HG03103 (cell line): ENCODE measurements around the gene QSOX1.

Source experiments
- ATAC-seq: cut with Tn5 transposase; IDR thresholded peaks from one replicate; pipeline ENCODE4 v1.9.1; 2021; ENCODE audit warnings: low read depth; ENCODE audit not compliant: unreplicated experiment

QSOX1 gene

DNA sequence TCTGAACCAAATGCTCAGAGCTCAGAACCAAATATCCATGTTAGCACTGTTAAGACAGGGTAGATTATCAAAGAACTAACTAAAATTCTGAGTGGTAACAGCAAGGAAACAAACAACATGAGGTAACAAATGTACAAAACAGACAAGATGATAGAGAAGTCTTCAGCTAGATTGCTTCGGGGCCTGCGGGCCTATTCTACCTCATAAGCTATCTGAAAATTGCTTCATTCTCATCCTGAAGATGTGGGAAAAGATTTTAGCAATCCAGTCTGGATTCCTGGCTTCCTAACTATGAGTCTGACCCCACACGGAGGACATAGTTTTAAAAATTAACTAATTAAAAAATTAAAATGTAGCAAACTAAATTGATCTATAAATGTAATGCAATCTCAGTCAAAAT is 9.2 kb upstream of the QSOX1 start:
- ATAC-seq = no peak

DNA sequence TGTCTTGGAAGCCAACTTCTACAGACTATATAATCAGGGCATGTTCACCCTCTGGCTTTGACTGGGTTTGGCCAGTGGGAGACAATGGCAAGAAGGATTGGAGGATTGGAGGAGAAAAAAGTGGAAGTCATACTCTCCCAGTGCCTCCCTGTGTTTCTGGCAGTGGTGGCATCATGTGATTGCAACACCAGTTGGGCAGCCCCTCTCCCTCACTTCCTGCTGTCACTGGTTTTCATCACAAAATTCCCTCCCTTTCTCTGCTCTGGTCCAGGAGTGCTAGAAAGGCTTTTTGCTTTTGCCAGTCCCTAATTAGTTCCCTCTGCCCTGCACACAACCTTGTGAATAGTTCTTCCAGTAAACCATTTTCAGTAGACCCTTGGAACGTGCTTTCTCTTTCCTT is 3.7 kb upstream of the QSOX1 start:
- no peak for ATAC-seq

DNA sequence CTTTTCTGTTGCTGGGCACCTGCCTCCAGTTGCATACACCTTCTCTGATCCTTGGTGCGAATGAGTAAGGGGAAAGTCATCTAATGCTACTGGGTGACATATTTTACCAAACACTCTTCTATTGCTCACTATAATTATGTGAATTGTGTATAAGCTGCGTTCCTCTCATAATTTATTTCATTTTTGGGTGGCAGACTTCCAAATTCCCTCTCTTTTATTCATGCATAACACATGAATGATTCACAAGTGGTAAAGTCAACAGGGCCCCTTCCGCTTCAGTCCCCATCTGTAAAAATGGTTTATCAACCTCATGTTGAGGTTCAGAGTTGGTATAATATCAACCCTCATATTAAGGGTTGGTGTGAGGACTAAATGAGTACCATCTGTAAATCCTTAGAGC is 3.2 kb upstream of the QSOX1 start:
- no peak for ATAC-seq

DNA sequence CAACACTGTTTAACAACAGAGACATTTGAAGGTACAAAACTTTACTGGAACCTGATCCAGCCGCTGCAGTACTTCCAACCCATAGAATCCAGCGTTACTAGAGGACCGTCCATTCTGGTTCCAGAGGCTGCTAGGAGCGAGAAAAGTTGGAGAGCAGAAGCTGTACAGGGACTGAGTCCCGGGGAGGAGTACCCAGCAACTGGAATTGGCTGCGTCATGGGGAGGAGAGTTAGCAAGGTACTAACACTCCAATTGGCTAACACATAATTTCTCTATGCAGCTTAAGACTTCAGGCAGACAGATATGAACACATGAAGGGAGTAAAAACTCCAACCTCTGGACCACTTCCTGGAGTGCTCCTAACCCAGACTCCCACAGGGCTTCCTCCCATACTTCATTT is 2.1 kb upstream of the QSOX1 start:
- ATAC-seq = no peak

DNA sequence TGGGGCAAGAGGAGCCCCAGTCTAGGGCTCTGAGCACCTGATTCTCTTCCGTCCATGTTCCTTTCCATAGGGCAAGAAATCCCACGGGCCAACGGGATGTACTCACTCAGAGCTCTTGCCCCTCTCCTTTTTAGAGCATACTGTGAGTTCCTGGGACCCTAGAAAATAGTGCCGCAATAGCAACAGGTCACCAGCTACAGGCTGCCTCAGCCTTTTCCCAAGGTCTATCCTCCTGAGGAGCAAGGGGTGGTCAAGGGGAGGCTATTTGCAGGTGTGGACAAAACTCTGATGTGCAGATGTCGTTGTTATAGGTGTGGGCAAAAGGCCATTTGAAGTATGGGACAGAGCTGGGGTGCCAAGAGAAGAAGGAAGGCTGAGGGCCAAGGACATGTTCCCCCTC is 1.6 kb upstream of the QSOX1 start:
- ATAC-seq = no peak

DNA sequence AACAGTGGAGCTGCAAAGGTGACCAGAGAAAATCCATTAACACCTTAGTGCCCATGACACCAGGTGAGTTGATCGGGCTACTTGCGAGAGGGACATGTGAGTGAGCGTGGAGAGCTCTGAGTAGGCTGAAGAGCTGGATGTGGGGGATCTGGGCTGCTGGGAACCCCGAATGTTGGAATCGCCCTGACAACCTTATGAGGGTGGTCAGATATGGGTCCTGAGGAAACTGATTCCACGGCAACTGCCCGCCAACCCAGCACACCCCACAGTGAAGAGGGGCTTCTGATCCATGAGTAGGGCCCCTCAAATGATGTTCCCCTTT is 705 bp upstream of the QSOX1 start:
- ATAC-seq = no peak

DNA sequence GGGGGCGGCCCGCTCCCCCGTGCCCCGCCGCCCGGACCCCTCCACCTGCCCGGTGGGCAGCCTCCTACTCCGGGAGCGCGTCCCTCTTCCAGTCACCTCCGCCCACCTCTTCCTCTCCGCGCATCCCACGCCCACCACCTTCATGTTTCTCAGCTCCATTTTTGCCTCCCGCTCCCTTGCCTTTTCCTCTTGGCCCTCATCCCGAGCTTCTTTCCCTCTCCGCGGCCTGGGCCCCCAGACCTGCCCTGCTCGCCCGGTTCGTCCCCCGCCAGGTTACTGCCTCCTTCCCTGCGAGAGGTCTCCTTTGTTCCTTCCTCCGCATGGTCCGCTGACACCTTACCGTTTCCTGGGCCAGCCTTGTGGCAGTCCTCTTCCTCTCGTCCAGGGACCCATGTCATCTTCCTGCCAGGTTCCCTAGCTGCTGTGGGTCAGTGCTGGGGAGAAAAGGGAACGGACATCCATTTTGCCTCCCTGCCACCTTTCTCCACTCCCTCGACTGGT is 563 bp downstream of the QSOX1 start:
- ATAC-seq = no peak

DNA sequence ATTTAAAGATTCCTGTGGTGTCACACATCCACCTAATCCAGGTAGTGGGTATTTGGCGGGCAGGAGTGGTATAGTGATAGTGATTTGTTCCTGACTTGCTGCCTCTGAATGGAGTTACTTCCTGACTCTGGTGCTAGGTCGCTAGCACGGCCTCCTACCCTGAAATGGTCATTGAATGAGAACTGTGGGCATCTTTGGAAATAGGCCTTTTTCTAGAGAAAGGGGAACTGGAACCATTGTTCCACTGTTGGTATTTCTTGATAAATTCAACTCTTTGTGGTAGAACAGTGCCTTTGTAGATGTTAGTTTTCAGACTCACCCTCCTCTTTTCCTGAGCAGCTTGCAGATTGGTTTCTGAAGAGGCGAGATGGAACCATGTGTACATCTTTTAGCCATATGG is 1.5 kb downstream of the QSOX1 start:
- no peak for ATAC-seq

DNA sequence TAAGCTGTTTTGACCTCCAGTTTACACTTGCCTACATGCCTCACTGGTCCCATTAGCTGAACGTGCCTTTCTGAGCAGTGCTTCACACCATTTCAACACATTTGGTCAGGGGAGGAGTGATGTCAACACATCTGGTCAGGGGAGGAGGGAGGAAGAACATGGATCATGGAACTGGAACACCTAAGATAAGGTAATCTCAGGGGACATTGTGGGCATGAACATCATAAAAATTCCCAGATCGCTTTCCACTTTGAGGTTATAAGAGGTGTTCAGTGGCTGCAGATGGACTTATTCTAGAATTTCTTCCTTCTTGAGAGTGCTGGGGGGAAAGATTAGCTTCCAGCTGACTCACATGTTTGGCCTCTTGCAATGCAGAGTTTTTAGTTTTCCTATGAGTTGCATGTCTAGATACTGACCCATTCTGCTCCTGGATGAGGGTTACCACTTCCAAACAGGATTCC is 2.0 kb downstream of the QSOX1 start:
- no peak for ATAC-seq

DNA sequence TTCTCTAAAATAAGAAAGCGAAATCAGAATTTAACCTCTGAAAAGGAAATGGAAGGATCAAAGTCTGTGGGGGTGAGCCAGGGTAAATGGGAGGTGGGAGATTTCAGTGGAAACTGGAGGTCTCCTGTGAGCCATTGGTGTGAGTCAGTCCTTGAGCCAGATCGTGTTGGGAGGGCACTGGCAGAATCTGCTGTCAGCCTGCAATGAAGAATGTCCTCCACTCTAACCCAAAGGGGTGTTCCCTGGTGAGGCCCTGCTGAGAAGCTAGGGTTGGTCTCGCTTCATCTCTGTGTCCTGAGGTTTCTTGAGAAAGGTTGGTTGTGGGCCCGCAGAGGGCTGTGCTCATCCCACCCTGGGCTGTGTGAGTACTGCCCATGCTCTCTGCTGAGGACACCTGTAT is 2.4 kb downstream of the QSOX1 start:
- ATAC-seq = no peak

DNA sequence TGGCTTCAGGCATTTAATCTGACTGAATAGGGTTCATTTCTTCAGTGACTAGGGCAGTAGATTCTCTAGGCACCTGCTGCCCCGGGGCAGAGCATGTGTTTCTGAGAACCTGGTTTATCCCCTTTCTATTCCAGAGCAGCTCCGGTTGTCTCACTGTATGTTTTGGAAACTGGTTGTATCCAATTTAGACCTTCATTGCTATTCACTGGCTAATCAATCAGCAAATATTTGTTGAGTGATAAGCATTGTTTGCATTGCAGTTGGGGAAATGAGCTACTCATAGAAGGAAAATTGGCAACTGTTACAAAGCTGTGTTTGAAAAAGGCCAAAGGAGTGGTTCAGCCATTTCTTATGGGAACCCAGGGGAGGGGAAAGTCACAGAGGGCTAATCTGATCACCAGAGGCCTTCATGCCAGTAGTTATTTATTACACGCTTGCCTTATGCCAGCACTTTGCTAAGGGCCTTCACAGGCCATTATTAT is 2.9 kb downstream of the QSOX1 start:
- no peak for ATAC-seq

DNA sequence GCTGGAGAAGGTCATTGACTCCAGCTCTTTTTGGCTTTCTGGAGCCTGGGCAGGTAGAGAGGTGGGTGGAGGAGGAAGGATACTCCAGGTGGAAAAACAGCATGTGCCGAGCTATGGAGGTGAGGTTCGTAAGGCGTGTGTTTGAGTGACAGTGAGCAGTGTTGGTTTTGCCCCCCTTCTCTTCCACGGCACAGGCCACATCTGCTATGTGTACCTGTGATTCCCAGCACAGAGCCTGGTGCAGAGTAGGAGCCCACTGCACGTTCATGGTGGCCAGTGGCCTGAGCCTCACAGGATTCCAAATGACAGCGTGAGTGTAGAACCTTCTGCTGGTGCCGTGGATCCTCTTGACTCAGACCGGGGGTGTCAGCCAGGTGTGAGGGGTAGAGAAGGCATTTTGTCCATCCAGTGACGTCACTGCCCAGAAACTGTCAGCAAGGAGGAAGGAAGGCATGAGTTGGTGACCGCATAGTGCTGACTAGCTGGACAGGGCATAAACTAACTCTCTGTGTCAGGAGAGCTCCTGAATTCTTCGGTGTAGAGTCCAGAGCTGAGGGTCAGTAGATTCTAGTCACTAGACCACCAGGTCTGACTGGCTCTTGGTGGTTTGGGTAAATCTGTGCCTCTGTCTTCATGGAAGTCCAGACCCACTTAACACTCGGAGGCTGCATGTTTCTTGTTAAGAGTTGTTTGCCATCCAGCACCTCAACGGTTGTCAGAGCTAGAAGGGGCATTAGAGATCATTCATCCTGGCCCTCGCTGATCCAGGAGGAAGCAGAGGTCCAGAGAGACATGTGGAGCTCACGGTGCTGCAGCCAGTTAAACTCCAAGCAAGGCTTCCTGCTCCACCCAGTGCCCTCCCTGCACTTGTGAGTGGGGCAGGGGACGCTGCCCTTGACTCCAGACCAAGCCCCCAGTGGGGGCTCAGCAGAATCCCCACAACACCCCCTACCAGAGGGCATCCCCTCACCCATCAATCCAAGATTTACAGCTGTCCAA is 3.8 kb downstream of the QSOX1 start:
- no peak for ATAC-seq

DNA sequence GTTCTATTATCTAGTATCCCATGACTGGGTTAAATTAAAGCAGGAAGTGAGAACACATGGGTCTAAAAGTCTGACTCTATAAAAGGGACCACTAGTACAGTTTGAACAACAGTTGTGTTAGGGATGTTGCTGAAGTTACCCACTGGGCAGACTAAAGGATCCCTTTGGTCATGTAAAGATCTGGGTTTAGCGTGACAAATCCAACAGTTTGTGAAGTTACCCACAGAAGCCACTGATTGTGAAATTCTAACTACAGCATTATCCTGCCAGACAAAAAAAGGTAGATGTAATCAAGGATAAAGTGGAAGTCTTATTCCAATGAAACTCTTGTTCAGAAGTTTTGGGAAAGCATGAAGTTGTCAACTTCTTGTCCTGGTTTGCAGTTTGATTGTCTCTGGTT is 5.7 kb downstream of the QSOX1 start:
- ATAC-seq = no peak

DNA sequence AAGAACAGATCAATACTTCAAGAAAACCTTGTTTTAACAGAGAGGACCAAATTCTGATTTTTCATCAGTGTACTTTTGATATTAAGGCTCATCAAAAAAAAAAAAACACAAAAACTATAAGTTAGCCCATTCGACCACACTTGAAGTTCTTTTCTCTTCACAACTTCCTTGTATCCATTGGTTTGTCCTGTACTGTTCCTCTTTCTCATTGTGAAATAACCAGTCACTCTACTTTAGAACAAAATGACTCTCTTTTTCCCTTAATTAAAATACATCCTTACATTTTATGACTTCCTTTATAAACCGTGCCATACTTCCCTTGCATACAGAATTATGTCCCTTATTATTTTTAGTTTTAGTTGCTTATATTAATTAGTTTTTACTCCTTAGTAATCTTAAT is 8.4 kb downstream of the QSOX1 start:
- ATAC-seq = no peak

DNA sequence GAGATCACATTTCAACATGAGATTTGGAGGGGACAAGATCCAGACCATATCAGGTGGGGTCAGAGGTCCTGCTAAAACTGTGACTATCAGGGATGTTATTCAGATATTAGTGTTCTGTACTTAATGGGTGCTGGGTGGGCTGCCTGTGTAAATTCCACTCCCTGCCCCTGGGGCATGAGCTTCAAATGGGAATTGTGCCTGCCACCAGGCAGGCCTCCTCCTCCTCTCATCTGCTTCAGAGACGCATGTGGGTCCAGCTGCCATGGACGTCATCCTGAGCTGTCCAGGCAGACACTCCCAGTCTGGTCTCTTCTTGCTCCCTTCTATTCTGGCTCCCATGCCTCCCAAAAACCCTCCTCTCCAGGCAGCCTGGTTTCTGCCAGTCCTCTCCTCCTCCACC is 10.4 kb downstream of the QSOX1 start:
- no peak for ATAC-seq

DNA sequence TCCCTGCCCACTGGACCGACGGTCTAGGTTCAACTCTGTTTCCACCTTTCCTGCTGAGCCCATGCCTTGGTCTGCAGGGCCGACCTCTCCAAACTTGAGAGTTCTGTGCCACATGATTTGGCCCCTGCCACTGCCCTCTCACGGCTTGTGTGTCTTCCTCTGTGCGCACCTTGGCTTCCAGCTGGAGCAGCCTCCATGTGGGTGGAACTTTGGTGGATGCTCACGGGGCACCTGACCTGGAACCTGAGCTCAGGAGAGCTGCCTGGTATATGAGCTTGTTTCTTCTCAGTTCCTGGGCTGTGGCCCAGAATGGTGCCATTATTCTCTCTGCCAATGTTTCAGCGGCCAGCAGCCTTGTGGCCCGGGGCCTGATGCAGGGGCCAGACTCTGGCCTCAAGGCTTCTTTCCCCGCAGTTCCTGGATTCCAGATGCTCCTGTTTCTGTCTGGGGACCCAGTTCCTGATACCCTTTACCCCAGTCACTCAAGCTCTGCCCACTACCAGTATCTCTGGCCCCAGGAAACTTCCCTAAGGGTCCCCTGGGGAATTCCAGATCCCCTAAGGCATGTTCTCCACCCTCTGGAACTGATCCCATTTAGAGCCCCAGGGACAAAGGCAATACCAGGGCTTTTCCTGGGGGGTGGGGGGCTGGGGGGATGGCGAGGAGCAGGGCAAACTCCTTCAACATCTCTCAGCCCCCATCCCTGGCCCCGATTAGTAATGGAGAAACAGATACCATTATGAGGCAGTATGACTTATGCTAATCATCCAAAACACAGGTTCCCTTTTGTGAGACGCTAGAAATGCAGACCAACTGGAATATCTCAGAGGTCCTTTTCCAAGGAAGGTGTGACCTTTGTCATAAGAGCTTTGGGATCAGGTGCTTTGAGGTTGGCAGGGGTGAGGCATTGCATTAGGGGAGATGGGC is 11.1 kb downstream of the QSOX1 start:
- no peak for ATAC-seq

DNA sequence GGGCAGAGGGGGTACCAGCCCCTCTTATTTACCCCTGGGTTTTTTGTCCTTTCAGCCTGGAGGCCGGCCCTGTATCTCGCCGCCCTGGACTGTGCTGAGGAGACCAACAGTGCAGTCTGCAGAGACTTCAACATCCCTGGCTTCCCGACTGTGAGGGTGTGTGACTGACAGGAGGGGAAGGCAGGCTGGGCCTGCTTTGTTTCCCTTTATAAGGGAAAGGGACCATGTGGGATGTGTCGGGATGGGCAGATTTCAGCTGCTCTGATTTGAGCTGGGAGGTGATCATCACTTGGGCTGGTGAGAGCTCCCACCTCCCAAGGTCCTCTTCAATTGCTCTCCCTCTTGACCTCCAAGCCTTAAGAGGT is 11.7 kb downstream of the QSOX1 start:
- ATAC-seq = no peak

DNA sequence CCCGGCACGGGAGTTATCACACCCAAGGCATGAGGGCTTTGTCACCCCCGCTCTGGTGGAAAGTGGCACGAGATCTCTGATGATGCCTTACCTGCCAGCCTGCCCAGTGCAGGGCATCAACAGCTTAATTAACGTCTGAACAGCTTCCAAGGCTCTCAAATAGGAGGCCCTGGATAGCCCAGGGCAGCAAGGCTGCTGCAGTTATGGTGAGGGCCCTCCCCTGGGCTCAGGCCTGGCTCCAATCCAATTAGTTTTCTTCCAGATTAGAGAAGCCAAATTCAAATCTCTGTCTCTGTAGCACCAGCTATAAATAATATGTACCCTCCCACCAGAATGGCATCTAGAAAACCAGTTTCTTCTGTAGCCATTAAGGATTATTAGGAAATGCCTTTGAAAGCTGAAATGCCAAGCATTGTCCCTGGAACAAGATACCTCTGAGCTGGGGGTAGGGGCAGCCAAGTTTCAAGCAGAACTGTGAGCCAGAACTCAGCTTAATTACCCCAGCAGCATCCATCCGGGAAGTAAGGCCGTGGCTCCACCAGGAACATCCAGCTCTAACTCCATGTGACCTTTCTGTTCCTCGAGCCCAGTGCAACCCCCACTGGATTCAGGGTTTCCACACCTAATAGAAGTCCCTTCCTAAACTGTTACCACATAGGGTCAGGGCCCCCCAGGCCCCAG is 12.5 kb downstream of the QSOX1 start:
- ATAC-seq = no peak

DNA sequence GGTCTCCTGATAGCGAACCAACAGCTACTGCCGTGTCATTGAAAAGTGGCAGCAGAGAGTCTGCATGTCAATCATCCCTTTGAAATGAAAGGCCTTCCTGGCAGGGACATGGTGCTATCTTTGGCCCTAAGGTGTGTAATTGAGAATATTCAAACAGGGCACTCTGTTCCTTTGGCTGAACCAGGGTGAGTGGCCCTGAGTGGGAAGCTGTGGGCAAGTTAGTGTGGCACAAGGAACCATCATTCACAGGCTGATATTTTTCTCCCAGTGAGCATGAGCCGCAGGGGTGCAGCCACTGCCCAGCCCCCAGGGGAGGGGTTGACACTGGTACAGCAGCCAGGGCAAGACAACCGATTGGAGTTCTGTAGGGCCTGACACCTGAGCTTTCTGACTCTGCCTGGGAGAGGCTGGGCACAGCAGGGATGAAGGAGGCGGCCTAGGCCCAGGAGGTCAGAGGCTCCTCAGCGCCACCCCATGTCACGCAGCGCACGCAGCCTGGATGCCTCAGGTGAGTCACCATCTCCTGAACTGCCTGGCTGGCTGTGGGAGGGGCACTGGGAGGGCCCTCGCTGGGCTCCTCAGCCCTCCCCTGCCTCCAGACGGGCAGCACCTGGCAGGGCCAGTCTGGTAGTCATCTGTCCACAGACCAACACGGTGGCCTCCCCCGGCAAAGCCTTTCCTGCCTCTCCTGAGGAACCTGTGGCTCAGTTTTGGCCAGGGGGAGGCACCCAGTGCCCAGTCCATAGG is 13.2 kb downstream of the QSOX1 start:
- ATAC-seq = no peak
